ENCODE results near the gene RGS3.
A peak's percentile ranks its signal among the peaks of the same experiment; 100 is the strongest.

The RGS3 gene

DNA sequence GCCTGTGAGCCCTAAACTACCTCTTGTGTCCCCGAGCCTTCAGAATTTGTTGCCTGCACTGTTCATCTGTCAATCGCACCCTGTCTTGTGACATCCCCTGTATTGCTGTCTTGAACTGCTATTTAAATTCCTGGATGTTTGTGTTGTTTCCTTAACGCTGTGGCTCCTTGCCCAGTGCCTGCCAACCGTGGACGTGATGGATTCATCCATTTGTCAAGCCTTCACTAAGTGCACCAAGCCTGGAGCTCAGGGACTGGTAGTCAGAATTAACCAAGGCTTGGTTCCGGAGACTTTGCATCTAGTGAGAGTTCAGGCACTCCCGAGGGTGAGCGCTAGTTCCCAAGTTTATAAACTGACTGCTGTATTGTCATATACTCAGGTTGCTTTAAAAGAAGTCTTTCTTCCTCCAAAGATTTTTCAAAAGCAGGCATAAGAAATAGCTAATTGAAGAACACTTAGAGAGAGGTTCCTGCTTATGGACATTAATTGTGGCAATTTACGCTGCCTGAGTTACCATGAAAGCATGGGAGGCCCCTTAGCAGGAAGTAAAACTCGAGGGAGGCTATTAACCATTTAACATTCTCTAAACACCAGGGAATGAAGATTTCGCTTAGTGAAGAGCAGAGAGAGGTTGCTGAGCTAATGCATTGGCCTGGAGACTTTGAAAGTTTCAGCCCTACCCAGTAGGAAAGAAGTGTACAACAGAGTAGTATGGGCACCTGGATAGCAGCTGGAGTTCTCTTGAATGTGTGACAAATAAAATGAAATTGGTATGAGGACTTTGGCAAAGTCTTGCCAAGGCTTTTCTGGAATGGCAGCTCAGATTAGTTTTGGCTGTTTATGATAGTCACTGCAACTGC is 29.0 kb downstream of the RGS3 start:
- no peak for DNase-seq

DNA sequence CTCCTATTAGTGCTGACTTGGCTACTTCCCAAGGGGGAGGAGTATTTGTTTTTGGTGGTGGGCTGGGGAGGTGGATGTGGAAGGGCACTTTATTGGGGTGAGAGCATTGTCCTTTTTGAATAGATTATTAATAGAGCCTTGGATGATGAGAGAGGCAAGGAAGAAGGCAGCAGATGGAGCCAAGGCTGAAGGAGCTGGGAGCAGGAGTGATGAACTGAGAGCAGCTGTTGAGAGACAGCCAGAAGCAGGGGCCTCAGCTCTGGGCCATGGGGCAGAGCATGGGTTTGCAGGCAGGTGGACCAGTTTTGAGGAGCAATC is 29.6 kb downstream of the RGS3 start:
- no peak for DNase-seq

DNA sequence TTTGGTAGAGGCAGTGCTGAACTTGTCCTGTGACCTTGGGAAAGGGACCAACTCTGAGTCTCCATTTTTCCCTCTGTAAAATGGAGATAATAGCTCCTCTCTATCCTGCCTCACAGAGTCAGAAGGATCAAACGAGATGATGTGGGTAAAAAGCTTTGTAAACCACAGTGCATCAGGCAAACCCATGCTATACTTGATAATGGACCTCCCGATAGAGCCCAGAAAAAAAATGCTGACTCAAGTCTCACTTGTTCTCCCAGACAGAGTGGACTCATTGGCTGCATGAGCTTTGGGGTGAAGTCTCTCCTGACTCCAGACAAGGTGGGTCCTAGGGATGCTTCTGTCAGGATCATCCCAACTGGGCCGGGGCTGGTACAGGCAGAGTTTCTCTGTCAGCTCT is 32.0 kb downstream of the RGS3 start:
- DNase-seq = no peak

DNA sequence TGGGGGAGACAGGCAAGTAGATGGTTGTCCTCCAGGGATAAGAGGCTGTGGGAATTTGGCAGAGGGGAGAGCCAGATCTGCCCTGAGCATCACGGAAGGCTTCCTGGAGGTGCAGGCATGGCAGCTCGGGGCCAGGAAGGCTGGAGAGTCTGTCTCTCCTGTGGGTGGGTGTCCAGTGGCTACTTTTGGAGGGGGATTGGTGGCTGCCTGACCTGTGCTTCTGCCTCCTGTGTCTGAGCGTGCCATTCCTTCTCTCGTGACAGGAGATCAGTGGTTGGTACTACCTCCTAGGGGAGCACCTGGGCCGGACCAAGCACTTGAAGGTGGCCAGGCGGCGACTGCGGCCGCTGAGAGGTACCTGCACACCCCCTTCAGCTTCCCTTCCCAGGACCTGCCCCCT is 33.5 kb downstream of the RGS3 start:
- DNase-seq = no peak

DNA sequence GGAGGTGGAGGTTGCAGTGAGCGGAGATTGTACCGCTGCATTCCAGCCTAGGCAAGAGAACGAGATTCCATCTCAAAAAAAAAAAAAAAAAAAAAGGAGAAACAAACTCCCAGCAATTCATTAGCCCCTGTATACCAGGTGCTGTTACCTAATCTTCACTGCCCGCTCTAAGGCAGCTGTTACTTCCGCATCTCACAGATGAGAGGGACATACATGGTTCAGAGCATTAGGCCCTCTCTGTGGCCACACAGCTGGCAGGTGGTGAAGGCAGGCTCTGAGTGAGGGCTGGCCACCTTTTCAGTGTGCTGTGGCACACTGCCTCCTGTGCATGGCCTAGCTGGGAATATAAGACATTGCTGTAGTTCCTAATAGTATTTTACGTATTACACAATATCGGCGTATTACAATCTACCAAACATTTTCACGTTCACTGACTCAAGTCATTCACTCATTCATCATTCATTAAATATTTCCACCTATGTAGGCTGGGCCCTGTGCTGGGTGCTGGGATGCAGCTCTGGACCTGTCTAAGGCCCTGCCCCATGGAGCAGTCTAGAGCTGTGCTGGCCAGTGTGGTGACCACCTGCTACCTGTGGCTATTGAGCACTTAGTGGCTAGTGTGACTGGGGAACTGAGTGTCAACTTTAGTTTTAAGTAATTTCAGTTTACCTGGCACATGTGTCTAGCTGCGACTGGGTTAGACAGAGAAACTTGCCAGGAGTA is 35.8 kb downstream of the RGS3 start:
- DNase-seq = no peak

DNA sequence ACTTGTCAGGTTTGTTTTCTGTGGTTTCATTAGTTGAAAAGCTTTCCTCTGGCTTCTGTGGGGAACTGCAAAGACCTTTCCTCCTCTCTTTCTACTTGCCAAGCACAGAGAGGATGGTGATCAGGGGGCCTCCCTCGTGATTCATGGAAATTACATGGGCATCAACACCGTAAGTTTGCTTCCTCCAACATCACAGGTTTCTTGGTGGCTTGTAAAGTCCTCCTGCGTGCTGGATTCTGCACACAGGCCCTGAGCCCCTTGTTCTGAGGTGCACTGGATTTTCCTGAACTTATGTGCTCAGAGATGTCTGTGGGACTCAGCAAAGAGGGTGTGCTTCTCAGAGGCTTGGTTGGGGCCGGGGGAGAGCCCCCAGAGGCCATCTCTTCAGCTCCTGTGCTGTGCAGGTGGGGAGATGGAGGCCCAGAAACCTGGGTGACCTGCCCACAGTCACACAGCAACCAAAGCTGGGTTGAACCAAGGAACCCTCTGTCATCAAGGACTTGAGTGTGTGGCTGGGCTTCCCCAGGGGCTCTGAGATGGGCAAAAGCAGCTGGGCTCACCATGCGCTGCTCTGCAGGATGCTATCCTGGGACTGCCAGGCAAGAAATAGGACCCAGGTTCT is 36.5 kb downstream of the RGS3 start:
- DNase-seq = no peak

DNA sequence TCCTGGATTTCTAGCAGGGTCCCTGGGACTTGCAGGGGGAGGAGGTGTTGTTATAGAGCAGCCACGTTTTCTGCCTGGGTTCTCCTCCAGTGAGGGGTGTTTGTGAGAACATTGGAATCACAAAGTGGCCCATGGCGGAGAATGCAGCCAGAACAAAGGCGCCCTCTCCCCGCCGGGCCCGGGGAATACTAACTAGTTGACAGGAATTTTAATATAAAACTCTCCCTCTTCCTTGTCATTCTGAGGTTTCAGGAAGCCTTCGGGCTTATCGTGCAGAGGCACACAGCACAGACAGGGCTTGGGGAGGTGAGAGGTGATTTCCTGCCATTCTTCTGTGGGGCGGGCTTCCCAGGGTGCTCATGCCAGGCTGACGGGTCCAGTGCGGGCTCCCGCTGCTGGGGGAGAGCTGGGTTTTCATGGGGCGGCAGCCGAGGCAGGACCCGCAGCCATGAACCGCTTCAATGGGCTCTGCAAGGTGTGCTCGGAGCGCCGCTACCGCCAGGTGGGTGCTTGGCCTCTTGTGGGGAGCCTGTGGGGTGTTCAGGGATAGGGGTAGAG is 37.7 kb downstream of the RGS3 start:
- no peak for DNase-seq

DNA sequence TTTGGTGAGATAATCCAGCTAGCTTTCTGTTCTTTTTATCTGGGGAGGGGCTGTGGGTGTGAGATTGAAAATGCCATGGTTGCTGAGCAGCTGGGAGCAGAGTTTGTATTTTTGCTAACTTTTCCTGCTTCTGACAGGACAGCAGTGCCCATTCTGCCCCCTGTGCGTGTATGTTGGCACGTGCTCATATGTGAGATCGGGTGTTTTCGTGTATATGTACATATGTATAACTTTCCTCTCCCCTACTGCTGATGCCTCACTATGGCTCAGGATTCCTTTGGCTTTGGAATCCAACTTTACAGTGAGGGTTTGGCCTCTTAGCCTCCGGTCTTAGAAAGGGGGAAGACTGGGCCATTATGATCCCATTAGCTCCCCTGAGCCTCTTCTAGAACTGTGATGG is 38.3 kb downstream of the RGS3 start:
- DNase-seq = no peak

DNA sequence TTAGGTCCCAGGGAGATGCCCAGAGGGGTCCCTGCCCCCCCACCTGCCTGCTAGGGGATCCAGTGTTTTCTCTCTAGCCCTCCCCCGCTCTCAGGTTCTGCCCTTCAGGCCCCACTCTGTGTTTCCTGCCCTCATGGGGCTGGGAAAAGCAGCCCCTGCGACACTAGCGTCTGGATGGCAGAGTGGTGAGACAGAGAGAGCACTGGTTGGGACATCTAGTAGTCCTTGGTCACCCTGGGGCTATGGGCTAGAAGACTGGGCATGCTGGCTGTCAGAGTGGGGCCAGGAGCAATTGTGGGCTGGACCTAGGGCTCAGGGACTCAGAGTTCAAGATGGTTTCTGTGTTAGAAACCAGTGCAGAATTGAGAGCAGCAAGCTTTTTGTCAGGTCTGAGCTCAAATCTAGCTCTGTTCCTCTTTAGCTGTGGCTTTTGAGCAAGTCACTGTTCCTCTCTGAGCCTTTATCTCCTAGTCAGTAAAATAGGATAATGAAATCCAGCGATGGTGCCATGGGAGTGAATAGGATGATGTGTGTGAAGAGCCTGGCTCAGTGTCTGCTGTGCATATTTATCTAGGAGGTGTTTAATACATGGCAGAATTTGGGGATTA is 39.0 kb downstream of the RGS3 start:
- DNase-seq = no peak

DNA sequence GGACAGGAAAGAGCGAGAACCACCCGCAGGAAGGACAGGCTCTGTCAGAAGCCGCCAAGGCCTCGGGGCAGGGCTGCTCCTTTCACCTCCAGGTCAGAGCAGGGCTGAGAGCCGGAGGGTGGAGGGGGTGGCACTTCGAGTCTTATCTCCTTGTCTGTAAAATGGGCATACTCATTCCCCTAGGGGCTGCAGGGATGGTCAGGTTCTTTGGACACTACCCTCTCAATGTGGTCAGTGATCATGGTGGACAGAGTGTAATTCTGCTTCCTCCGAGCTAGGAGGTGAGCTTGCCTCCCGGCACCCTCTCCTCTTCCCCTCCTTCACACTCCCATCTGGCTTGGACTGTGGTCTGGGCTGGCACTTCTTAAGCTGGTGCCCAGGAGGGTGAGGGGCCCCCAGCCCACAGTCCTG is 39.6 kb downstream of the RGS3 start:
- DNase-seq = no peak

DNA sequence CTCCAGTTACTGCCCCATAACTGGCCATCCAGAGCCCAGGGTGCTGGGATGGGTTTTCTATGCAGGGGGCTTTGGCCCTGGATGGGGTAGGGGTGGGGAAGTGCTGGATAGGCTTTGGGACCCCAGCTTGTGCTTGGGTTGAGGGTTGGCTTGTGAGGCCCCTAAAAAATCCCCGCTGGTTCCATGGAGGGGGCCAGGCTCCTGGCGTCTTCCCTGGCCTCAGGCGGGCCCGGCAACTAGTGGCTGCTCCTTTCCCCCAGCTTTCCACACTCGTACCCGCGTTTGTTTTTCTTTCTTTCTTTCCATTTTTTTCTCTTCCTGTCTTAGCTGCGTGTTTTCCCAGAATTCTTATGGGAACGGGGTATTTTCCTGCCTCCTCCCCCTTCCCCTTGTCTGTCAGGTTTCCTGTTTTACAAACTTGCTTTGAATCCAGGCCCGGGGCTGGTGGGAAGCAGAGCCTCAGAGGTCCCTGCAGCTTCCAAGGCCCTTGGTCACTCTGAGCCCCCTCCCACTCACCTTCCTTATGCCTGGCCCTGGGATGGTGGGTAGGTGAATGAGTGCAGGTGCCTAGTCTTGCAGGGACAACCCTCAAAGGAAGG is 40.2 kb downstream of the RGS3 start:
- DNase-seq = no peak

DNA sequence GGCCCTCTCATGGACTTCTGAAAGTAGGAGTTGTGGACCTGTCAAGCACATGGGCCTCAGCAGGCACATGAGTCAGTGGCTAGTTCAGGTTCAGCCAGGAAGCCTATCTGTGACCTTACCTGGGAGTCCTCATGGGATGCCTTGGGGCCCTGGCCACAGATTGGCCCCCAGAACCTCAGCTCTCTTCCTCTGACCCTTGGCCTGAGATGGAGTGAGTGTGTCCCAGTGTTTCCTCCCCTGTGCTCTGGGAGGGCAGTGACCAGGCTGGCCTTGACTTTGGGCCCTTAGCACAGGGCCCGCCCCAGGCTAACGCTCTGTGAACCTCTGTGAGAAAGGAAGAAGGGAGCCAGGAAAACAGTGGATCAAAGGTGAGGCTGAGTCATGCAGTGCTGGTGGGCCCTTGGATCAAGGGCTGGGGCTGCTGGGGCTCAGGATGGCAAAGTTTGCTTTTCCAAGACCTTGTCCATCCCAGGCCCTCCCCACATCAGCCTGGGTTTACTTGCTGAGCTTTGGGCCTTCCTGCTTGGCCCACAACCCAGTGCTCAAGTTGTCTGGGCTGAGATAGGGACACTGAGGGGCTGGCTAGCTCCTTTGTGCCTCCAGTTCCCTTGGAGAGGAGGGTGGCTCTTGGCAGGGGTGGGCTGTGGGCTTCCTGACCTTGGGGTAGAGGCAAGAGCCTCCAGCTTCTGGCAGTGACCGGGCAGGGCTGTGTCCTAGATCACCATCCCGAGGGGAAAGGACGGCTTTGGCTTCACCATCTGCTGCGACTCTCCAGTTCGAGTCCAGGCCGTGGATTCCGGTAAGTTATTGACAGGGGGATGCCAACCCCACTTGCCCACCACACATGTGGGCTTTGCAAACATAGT is 41.4 kb downstream of the RGS3 start:
- no peak for DNase-seq

DNA sequence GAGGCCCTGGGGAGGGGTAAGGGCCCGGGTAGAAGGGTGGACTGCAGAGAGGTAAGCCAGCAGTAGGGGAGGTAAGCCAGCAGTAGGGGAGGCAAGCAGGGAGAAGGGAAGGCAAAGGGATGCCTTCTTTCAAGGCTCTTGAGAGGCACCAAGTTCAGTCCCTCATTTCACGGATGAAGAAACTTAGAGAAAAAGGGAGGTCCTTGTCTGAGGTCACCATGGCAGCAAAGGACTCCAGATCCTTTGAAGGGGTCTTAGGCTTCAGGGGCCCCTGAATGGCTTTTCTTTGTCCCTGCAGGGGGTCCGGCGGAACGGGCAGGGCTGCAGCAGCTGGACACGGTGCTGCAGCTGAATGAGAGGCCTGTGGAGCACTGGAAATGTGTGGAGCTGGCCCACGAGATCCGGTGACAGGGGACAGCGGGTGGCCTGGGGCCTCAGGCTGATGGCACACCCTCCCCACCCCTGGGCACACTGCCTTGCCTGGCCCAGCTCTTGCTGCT is 42.6 kb downstream of the RGS3 start:
- DNase-seq = no peak

DNA sequence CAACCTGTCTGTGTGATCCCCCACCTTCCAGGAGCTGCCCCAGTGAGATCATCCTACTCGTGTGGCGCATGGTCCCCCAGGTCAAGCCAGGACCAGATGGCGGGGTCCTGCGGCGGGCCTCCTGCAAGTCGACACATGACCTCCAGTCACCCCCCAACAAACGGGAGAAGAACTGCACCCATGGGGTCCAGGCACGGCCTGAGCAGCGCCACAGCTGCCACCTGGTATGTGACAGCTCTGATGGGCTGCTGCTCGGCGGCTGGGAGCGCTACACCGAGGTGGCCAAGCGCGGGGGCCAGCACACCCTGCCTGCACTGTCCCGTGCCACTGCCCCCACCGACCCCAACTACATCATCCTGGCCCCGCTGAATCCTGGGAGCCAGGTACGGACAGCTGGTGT is 43.7 kb downstream of the RGS3 start:
- no peak for DNase-seq

DNA sequence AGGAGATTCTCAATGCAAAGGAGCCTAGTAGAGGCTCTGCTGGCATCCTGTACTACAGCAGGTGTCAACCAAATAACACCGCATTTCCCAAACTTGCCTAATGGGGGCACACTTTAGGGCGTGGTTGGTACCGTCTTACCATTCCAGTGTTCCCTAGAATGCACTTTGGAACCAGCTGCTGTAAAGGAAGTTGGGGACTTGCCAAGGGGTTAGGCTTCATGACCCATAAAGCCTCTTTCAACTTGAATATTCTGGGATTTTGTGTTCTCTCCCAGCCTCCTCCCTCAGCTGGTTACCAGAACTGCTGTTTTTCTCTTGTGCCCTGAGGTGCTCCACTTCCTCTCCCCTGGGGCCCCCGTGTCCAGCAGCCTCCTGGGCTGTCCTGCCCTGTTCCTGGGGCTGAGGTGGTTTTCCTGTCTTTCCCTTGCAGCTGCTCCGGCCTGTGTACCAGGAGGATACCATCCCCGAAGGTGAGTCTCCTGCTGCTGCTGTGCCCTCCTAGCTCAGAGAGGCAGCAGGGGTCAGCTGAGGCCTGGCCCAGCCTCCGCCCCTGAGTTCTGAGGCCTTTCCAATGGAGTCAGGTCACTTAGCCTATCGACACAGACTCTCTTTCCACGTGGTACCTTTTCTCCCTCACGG is 44.7 kb downstream of the RGS3 start:
- peak; percentile 16 for DNase-seq

DNA sequence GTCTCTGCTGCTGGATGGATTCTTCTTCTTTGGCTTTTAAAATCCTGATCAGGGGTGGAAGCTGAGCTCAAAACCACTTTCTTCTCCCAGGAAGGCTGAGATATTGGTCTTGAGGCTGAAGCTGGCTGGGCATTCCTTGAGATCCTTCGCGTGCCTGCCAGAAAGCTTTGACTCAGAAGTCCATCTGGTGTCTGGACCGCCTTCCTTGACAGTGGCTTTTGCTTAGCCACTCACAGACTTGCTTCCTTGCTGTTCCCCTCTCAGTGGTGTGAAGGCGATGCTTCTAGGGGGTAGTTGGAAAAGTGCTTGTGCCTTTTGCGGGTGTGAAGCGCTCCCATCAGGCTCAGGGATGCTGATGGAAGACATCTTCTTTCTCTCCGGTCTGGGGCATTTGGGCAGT is 45.9 kb downstream of the RGS3 start:
- DNase-seq = no peak

DNA sequence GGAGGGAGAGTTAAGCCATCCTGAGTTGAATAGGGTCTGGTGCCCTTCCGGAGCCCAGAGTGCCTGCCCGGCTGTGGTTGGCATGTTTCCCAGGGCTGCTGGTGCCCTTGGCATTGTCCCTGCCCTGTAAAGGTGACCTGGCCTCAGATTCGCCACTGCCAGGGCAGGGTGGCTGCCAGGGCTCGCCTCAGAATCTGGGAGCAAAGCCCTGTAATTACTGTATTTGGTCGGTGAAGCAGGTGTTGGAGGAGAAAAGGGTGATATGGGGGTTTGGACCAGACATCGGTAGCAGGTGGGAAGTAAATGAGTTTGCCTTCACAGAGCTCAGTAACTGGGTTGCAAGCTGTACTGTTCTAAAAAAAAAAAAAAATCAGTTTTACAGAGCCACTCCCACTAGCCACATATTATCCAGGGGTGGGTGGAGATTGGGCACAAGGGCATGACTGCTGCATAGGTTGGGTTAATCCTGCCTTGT is 47.6 kb downstream of the RGS3 start:
- DNase-seq = peak; percentile 54

DNA sequence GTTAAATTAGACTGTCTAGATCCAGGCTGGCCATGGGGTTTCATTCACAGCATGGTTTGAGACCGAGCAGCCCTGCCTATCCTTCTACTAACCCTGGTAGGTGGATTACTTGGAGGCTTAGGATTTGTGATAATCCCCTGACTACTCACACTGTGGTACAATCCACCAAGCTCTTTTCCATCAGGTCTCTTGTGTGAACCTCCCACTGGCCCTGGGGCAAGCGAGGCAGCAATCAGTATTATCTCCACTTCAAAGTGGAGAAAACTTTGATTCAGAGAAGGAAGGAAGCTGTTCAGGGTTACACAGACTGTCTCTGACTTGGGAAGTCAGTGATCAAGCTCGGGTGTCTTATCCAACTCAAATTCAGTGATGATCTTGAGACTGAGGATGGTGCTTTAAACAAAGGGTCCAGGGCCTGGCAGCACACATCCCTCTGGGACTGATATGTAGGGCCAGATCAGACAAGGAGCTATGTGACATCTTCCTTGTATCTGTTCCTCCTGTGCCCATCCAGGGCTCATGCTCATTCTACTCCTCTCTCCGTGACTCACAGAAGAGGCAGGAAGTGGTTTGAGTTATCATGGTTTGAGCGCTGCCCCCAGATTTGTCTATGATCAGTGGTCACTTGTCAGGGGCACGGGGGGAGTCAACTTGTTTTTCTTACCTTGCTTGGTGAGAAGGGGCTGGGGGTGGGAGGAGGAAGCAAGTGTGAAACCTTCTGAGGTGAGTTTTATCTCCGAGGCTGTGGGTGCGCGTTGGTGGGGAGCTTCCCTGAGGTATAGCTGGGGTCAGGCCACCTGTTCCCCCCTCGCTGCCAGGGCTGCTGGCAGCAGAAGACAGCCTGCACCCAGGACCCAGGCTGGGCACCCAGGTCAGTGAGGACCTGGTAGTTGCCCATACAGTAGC is 48.6 kb downstream of the RGS3 start:
- DNase-seq = no peak

DNA sequence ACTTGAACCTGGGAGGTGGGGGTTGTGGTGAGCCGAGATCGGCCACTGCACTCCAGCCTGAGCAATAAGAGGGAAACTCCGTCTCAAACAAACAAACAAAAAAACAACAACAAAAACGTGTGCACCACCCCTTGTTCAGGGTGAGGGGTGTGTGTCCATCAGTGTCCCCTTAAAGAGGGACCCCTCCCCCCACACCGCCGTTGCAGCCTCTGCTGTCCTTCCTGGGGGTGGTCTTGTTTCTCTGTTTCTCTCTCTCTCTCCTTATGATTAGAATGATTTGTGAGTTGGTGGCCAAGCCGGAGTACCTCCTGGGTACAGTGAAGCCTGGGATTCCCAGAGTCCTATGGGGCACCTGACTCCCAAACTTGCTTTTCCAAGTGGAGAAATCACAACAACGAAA is 49.6 kb downstream of the RGS3 start:
- DNase-seq = no peak

DNA sequence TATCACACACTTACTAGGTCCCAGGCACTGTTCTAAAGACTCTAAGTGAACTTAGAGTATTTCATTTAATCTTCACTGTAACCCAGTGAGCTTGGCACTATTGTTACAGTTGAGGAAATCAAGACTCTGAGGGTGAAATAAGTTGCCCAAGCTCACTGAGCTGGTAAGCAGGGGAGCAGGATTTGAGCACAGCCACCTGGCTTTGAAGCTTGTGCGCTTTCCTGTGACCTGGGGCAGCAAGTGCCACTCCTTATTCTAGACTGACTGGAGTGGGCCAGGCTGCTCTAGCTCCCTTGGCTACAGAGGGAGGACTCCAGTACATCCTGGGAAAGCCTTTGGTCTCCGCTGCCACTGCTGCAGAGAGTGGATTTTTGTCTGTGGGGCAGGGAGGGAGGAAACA is 50.0 kb downstream of the RGS3 start:
- no peak for DNase-seq
